Urinary bladder (tissue), 4 donors: Measurements from ENCODE around the gene IL25. TPM values are rescaled to one million over a fixed set of nuclear protein-coding genes. Genes with fewer than 3 reads are reported as not detected.
"Not testable (repeated sequence)": the region's sequence is repeated elsewhere in the genome, so short reads cannot be mapped to it uniquely, and the experiment has no call there.

Source experiments
- DNase-seq: peaks from one replicate; pipeline ENCODE4 v3.0.0-alpha.2; 2015; ENCODE audit errors: extremely low spot score
- H3K27ac ChIP-seq: one replicate; pipeline ENCODE4 v1.5.1; 2013; ENCODE audit warnings: low read depth, mild to moderate bottlenecking, moderate library complexity
- H3K36me3 ChIP-seq: one replicate; pipeline ENCODE4 v1.6.1; 2013; ENCODE audit warnings: mild to moderate bottlenecking, moderate library complexity; ENCODE audit not compliant: insufficient read depth
- H3K4me1 ChIP-seq: one replicate; pipeline ENCODE4 v1.6.1; 2013; ENCODE audit warnings: mild to moderate bottlenecking, moderate library complexity; ENCODE audit not compliant: insufficient read depth
- H3K4me3 ChIP-seq: one replicate; pipeline ENCODE4 v1.5.1; 2013; ENCODE audit warnings: low read depth, low read length
- WGBS: extraction: QIAGEN DNeasy Blood & Tissue Kit; methylation state at CpG from one replicate; pipeline ENCODE4 v1.1.7; 2013; 5-methylcytosine and 5-hydroxymethylcytosine counted together
- polyA plus RNA-seq: library from polyadenylated mRNA; stranded (reverse); fragments of 200-250 nt; gene quantifications from one replicate; pipeline ENCODE4 v1.2.3, GENCODE V29; 2013
- total RNA-seq: library from RNA; depleted of rRNA; stranded (reverse); fragments of >200 nt; gene quantifications from one replicate; pipeline ENCODE4 v1.2.3, GENCODE V29; 2014
- donor health status: healthy with polysubstance abuse.
- donor health status: healthy.

Gene IL25
- total and polyA plus RNA-seq, 2 donors = not detected

DNA sequence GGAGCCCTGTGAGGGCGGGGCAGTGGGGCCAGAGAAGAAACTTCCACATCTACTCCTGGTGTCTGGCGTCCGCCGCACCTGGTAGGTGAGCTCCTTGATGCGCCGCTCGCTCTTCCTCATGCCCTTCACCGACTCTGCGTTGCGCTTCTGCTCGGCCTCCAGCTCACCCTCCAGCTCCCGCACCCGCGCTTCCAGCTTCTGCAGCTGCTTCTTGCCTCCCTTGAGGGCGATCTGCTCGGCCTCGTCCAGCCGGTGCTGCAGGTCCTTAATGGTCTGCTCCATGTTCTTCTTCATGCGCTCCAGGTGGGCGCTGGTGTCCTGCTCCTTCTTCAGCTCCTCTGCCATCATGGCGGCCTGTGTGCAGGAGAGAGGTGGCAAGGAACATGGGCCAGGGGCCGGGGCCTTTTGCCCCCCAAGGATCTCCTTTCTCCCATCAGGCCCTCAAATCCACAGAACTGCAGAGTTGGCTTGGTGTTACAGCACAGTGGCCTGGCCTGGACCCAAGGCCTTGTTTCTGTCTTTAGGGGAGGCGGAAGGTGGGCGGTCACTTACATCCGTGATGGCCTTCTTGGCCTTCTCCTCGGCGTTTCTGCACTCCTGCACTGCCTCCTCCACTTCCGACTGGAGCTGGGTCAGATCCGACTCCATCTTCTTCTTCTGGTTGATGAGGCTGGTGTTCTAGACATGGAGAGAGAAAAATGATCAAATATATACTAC, 11.9 kb downstream of the IL25 start:
- 91% methylated on average over 29 of the region's 29 CpGs for WGBS
- Histone ChIP-seq H3K27ac (no peak overlapping the region), H3K36me3 (no peaks in the 10 kb centered on the region), H3K4me1 (no peaks in the 10 kb centered on the region), H3K4me3 (no peak overlapping the region)
- DNase-seq = no peak

DNA sequence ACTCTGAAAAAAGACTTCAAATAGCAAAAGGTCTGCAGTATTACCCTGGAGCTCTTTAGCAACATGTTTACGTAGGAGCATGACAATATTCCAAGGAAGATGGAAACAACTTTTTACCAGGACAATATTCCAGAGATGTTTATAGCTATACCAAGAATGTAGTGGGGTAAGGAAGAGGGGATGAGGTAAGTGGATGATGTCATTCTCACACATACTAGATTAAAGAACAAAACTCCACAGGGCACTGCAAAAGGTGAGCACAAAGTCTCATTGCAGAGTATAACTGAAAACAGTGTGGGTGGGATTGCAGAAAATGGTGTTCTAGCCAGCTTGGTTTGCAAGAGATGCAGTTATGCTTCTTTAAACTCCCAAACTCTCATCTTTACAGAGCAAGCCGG, 12.6 kb downstream of the IL25 start:
- no peak overlapping the region for H3K4me3 ChIP-seq
- no peak for DNase-seq
- no peak overlapping the region for H3K27ac ChIP-seq
- no peaks in the 10 kb centered on the region for H3K36me3 ChIP-seq
- 75% methylated on average over 2 of the region's 2 CpGs for WGBS
- no peaks in the 10 kb centered on the region for H3K4me1 ChIP-seq

DNA sequence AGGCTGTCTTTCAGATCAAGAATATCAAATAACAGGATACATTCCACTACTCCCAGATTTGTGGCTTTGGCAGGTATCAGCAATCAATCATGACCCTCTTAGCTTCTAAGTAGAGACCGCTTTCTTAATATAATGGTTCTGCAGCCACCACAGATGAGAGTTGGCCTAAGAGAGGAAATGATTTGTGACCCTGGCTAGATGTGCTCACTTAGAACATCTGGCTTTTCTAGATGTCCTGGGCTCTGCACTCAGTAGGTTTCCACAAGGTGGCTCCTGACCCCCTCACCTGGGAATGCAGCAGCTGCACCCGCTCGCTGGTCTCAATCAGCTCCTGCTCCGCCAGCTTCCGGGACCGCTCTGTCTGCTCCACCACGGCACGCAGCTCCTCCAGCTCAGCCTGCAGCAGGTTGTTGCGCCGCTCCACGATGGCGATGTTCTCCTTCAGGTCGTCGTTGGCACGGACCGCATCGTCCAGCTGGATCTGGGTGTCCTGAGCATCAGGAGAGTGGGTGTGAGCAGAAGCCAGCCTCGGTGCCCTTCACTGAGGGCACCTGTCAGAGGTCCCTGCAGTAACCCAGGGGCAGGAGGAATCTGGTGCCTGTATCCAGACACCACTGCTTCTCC, 13.1 kb downstream of the IL25 start:
- DNase-seq = no peak
- no peaks in the 10 kb centered on the region for H3K4me1 ChIP-seq
- H3K36me3 ChIP-seq = no peaks in the 10 kb centered on the region
- no peak overlapping the region for H3K4me3 ChIP-seq
- 88% methylated on average over 18 of the region's 18 CpGs for WGBS
- H3K27ac ChIP-seq = no peak overlapping the region

DNA sequence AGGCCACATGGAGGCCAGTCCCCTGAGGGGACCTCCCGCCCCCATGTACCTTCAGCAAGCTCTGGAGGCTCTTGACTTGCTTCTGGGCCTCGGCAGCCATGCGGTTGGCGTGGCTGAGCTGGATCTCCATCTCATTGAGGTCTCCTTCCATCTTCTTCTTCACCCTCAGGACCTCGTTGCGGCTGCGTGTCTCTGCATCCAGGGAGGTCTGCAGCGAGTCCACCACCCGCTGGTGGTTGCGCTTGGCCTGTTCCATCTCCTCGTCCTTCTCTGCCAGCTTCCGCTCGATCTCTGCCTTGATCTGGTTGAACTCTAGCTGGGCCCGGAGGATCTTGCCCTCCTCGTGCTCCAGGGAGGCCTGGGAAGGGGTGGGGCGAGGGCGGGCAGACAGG, 13.7 kb downstream of the IL25 start:
- not testable (repeated sequence) for H3K27ac ChIP-seq, H3K4me3 ChIP-seq, H3K4me1 ChIP-seq, DNase-seq, H3K36me3 ChIP-seq
- 89% methylated on average over 17 of the region's 17 CpGs for WGBS

DNA sequence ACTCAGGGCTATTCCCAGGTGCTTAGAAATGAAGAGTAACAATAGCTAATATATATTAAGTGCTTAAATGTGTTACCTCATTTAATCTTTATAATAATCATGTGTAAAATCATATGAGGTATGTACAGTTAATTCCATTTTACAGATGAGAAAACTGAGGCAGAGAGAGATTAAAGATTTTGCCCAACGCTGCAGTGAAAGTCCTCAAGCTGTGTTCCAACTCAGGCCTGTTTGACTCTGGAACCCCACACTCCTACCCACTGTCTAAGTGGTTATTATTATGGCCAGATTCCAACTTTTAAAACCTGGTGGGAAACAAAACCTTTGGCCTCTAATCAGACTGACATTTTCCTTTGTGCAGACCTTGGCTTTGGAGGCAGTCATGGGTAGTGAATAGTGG, 14.4 kb downstream of the IL25 start:
- no peak for DNase-seq
- Histone ChIP-seq H3K27ac (no peak overlapping the region), H3K4me3 (no peak overlapping the region), H3K4me1 (no peaks in the 10 kb centered on the region), H3K36me3 (no peaks in the 10 kb centered on the region)
- 97% methylated on average over 1 of the region's 1 CpG for WGBS

DNA sequence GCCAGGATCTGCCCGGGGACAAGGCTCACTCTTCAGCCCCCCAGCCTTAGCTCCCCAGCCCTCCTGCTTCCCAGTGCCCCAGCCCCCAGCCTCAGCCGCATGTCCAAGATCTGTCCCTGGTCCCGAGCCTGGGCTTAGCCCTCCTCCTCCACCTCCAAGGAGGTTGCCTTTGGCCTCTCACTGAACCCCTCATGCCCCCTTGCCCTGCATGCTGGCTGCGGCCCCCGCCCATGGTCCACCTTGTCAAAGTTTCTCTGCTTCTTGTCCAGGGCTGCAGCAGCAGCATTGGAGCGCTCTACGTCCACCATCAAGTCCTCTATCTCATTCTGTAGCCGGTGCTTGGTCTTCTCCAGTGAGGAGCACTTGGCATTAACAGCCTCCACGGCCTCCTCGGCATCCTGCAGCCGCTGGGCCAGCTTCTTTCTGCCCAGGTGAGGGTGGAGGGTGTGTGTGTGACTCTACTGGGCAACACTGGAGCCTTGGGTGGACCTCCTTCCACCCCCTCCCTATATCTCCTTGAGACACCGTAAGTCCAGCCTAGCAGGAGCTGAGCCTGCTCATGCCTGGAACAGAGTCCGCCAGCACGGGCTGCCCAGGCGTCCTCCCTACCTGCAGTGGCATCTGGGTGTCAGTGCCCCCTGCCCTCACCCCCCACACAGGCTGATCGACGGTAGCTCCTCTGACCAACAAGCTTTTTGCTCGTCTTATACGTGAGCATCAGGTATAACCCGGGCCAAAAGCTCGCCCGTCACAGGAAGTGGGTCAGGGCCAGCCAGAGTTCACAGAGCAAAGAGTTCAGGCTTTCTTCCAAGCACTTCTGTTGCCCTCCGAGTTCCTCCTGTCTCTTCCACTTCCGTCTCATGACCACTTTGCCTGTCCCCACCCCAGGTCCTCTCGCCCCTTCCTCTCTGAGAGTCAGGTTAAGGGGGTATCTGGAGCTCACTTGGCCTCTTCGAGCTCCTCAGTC, 15.6 kb downstream of the IL25 start:
- WGBS = 80% methylated on average over 26 of the region's 26 CpGs
- DNase-seq = no peak
- Histone ChIP-seq H3K36me3 (no peaks in the 10 kb centered on the region), H3K27ac (no peak overlapping the region), H3K4me3 (no peak overlapping the region), H3K4me1 (no peaks in the 10 kb centered on the region)

DNA sequence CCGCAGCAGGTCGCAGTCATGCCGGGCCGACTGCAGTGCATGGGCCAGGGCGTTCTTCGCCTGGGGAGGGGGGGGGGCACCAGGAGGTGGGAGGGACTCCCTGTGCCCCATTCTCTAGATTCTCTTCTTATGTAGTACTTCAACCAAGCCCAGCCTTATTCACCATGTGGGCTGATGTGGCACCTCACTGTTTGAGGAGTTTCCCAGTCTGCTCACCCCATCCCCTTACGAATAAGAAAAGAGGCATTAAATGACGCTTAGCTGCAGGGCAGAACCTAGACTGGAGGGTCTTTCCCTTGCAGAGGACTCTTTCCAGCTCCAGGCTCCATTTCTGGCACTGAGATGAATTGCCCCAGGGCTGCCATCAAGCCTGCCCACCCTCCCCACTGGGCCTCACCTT, 16.4 kb downstream of the IL25 start:
- no peak for DNase-seq
- Histone ChIP-seq H3K27ac (no peak overlapping the region), H3K36me3 (no peaks in the 10 kb centered on the region), H3K4me3 (no peak overlapping the region), H3K4me1 (no peaks in the 10 kb centered on the region)
- WGBS = 92% methylated on average over 8 of the region's 8 CpGs

DNA sequence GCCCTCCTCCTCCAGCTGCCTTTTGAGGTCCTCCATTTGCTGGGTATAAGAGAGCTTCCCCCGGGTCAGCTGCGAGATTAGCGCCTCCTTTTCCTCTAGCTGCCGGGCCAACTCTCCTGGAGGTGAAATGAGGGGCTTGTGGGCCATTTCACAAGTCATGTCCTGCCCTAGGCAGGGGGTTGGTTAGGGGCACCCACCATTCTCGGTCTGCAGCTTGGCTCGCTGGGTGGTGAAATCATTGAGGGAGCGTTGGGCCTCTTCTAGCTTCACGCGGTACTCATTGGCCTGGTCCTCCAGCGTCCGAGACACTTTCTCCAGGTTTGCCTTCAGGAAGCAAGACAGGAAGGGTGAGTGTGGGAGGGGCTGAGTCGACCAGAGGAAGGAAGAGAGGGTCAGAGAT, 16.8 kb downstream of the IL25 start:
- Histone ChIP-seq H3K36me3 (no peaks in the 10 kb centered on the region), H3K4me3 (no peak overlapping the region), H3K4me1 (no peaks in the 10 kb centered on the region), H3K27ac (no peak overlapping the region)
- WGBS = 77% methylated on average over 12 of the region's 12 CpGs
- no peak for DNase-seq

DNA sequence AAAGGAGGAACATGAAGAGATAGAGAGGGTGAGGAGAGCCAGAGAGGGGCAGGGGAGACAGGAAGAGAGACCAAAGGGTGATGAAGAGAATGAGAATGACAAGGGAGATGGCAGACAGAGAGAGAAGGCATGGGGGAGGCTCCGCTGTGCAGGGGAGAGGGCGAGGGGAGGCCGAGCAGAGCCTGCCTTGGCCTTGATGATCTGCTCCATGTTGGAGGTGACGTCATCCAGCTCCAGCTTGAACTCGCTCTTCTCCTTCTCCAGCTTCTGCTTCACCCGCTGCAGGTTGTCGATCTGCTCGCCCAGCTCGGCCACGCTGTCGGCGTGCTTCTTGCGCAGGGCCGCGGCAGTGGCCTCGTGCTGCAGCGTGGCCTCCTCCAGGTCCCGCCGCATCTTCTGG, 17.3 kb downstream of the IL25 start:
- not testable (repeated sequence) for H3K4me3 ChIP-seq, H3K27ac ChIP-seq, H3K36me3 ChIP-seq, H3K4me1 ChIP-seq, DNase-seq
- 90% methylated on average over 4 of the region's 19 CpGs for WGBS

DNA sequence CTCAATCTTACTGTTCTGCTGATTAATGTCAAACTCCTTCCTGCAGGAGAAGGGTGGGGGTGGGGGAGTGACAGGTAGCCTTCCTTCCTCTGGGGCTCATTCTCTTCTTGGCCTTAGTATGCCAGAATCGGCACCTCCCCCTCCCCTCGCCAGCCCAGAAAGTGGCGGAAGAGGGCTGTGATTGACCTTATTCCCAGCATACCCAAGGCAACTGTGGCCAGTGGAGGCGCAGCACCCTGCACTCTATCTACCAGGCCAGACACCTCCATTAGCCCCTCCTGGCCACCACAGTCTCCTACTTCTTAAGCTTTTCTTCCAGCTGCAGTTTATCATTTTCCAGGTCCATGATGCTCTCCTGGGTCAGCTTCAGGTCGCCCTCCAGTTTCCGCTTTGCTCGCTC, 20.0 kb downstream of the IL25 start:
- WGBS = 79% methylated on average over 7 of the region's 7 CpGs
- Histone ChIP-seq H3K36me3 (no peaks in the 10 kb centered on the region), H3K4me3 (no peak overlapping the region), H3K27ac (no peak overlapping the region), H3K4me1 (no peaks in the 10 kb centered on the region)
- DNase-seq = no peak

DNA sequence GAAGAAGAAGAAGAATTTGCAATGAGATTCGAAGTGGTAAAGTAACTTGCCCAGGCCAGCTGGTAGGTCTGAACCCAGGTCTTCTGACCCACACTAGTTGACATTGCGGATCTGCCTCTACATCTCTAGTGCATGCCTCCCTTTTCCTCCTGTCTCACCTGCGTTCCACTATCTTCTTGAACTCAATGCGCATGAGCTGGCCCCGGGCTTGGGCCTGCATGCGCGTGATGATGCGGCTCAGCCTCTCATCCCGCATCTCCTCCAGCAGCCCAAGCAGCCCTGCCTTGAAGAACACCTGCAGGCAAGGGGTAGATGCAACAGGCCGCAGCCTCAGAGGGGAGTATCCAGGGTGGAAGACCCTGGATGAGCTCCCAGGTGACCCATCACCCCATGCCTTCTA, 23.5 kb downstream of the IL25 start:
- no peaks in the 10 kb centered on the region for H3K4me1 ChIP-seq
- no peaks in the 10 kb centered on the region for H3K36me3 ChIP-seq
- H3K27ac ChIP-seq = no peak overlapping the region
- no peak overlapping the region for H3K4me3 ChIP-seq
- WGBS = 92% methylated on average over 10 of the region's 10 CpGs
- DNase-seq = no peak

DNA sequence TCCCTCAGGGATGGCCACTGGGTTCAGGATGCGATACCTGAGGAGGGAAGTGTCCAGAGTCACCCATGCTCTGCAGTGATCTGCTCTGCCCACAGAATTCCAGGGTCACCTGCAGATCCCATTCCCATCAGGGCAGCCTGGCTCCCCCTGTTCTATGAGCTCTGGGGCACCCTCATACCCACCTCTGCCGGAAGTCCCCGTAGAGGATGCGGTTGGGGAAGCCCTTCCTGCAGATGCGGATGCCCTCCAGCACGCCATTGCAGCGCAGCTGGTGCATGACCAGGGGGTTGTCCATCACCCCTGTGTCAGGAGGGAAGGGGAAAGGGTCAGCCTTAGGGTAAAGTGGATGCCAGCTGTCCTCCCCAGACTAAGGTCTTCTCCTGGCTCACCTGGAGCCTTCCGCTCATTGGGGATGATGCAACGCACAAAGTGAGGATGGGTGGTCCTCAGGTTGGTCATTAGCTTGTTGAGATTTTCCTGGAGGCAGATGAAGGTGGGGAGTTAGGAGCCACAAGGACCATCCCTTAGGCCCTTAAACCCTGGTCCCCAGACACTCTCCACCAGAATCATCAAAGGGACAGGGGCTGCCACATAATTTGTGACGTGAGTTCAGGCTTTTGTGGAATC, 24.3 kb downstream of the IL25 start:
- WGBS = 93% methylated on average over 10 of the region's 10 CpGs

DNA sequence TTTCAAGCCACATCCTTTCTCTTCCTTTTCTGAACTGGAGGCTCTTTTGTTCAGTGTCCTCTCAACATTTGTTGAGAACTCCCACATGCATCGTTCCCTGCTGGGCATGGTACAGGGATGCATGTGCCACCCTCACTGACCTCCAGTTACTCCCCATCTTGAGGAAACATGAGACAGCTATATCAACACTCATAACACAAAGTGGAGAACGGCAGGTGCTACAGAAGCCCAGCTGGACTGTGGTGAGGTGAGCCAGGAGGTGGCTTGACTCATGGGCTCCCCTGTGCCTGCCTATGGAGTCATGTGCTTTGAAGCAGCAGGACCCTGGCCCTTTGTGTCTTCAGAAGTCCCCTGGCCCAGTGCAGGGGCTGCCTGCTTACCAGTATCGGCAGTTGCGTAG, 25.7 kb downstream of the IL25 start:
- Histone ChIP-seq H3K36me3 (no peaks in the 10 kb centered on the region), H3K4me1 (no peaks in the 10 kb centered on the region), H3K4me3 (no peak overlapping the region), H3K27ac (no peak overlapping the region)
- no peak for DNase-seq
- 91% methylated on average over 4 of the region's 4 CpGs for WGBS

More for the DNA sequence above, 24.3 kb downstream of the IL25 start:
- H3K4me1 ChIP-seq = no peaks in the 10 kb centered on the region
- no peak overlapping the region for H3K27ac ChIP-seq
- H3K36me3 ChIP-seq = no peaks in the 10 kb centered on the region
- DNase-seq = no peak
- H3K4me3 ChIP-seq = no peak overlapping the region
